ENCODE measurements around the gene DGCR6L.

- TF ChIP-seq CTCF (conservative IDR thresholded peaks at IDR 0.05 in 1 of 2, IDR thresholded peaks at IDR 0.05 in 1 of 2; ENCODE audit: low read depth in 1 of 2, low read length in 2 of 2): no peak
- TF ChIP-seq EZH2 (IDR thresholded peaks at IDR 0.05; ENCODE audit: low read length, missing control alignments): no peak
Measured at GRCh38 chr22:20324139-20324516, 4.3 kb upstream of the DGCR6L start.

All from fibroblast of lung (primary cell).